ENCODE measurements around the gene DYNC1I1.

DYNC1I1 gene

DNA sequence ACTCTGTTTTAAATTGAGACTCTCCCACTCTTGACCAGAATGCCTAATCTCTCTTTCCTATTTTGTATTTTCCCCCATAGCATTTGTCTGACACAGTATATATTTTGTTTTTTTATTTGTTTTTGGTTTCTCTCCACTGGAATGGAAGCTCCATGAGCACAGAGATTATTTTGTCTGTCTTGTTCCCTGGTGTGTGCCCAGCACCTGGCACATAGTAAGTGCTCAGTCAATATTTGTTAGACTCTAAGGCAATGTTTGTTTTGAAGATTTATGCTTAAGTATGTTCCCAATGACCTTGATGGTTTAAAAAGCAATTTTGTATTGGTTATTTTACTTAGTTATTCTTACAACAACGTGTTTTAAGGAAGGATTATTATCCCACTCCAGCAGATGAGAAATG lies 201.8 kb downstream of the DYNC1I1 start:
- no peak for DNase-seq

DNA sequence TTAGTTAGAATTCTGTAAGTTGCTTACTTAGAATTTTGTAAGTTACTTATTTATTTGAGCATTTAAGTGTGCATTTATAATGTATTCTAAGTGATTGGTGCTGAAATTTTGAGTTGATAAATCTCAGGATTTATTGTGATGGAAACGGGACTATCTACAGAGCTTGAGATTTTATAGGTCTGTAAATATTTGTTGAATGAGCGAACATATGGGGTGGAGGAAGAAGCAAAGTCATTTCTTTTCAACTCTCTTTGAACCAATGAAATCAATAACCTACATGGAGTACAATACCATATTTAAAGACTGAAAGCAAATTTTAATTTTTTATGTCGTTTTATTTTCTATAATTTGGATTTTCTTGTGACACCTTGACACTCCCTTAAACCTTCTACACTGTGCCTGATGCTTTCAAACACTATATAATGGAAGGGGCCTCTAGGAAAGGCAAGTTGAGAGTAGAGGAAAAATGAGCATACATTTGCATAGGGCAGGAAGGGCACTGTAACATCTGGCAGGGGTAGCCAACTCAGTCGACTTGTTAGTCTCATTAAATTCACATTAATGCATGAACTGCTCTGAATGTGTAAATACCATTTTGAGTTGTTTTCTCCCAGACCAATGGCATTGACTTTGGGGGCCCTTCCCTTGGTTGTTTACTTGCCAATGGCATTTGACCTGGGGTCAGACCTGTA lies 204.2 kb downstream of the DYNC1I1 start:
- DNase-seq, result no peak

DNA sequence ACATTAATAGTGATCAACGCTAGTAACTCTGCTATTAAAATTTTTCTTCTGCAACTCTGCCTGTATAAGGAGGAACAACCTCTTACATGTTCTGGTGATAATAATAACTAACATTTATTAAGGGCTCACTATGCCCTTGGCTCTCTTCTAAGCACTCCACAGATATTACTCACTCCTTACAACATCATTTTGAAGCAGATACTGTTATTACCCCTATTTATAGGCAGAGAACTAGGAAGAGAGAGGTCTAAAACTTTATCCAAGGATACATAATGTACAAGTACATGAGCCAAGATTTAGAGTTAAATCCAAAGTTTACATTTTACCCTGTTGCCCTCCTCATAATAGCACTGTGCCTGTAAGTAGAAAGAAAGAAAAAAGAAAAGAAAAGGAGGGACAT lies 205.6 kb downstream of the DYNC1I1 start:
- DNase-seq, result no peak

- no peak for DNase-seq
These were observed 207.8 kb downstream of the DYNC1I1 start for GRCh38 chr7:95980167-95980566.

- DNase-seq, result no peak
These were observed 208.4 kb downstream of the DYNC1I1 start for GRCh38 chr7:95980706-95981105.

DNA sequence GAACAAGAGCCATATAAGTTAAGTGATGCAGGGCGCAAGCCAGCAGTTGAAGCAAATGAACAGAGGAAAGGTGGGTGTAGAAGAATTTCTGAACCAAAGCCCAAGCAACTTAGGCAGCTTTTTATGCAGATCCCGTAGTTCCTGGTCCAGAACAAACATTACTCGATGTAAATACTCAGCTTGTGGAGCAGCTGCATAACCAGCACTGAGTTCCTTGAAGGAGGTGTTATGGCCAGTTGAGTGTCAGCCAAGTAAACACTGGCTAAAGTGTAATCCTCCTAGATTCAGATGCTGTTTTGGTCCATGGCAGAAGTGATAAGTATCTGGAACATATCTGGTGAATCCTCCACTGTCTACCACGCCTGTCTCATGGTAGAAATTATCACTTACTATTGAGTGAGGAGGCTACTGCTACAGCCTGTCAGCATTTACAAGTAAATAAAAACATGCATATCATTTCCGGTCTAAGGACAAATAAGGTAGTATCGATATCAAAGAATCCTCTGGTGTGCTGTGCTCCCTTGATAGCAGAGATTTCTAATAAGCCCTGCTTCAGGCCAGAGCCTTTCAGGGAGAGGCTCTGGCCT lies 213.9 kb downstream of the DYNC1I1 start:
- no peak for DNase-seq

DNA sequence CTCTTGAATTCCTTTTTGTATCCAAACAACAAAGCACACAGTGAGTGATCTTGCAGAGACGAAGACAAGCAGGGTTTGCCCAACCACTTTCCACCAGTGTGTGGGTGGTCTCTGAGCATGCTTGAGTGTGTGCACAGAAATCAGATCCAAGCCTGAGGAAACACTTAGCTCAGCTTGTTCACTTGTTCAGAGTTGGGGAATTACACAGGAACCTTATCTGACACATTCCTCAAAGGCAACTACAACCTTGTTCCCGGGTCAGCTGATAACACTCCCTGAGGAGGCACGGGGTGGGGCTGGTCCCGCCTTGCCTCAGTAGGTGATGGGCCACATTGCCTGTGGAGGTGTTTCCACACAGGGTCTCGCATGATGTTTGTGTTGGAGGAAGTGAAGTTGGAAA lies 216.9 kb downstream of the DYNC1I1 start:
- DNase-seq, result no peak

DNA sequence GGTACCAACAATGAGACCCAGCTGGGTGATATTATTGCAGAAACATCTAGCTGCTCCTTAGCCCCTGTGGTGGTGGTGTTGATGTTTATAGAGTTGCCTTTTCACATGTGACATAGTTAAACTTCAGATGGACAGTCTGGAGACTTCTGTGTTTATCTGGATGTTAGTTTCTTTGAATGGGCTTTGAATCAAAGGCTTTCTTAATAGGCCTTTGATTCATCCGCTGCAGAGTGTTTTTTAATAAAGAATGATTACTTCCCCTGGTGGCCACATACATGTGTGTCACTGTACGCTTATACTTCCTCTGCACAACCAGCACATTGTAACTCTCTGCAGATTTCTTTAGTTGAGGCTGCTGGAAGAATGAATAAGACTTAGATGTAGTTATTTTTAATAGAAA lies 221.0 kb downstream of the DYNC1I1 start:
- DNase-seq, result no peak

DNA sequence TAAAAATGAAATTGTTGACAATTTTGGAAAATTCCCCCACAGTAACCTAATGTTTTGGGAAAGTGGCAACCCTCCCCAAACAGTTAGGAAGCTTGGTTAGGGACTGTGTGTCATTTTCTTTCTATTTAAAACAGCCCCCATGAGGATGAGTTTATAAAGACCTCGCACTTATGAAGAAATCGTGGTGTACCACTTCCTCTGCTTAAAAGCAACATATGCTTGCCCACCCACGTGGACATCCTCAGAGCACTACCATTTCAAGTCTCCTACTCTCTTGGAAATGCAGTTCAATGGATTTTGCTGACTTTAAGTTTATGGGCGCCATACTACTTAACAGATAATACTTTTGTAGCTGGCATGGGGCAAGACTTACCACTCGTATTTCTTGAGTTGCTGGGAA lies 223.8 kb downstream of the DYNC1I1 start:
- no peak for DNase-seq

GRCh38 chr7:95996886-95997285 lies 224.5 kb downstream of the DYNC1I1 start:
- DNase-seq, result no peak

GRCh38 chr7:95997632-95998031 lies 225.3 kb downstream of the DYNC1I1 start:
- no peak for DNase-seq

GRCh38 chr7:95999481-95999880 lies 227.1 kb downstream of the DYNC1I1 start:
- DNase-seq, result no peak

- DNase-seq, result no peak
These were observed 232.2 kb downstream of the DYNC1I1 start for GRCh38 chr7:96004578-96004977.

DNA sequence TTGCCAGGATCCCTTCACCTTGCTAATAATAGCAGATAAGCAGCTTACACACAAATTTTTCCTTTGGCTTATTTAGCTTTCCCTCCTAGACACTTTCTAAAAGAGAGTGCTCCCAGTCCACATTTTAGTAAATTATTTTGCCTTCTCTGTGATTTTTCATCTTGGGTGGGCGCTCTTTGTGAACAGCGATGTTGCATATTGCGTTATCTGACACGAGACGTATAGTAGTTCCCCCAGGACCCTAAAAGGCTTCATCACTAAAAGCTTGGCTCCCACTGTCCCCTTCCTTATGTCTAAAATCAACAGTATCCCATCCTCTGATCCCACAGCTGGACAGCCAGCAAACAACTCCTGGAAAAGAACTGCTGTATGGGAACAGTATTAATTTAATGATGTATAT lies 232.9 kb downstream of the DYNC1I1 start:
- no peak for DNase-seq

DNA sequence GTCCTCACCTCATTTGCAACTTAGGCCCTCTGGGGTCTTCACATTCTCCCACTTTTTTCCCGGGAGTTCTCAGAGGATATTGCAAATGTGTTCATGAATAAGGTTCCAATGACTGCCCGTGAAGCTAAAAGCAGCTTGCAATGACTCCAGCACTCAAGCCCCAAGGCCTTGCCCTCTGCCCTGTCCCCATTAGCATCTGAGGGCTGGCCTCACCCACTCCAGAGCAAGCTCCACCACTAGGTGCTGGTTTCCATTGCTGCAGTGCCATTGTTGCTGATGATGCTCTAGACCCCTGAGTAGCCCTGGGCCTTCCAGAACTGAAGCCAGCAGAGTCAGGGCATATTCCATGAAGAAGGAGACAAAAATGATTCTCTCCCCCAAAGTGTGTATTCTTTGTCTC lies 236.8 kb downstream of the DYNC1I1 start:
- DNase-seq, result no peak

- no peak for DNase-seq
These were observed 241.5 kb downstream of the DYNC1I1 start for GRCh38 chr7:96013836-96014235.

- no peak for DNase-seq
These were observed 242.3 kb downstream of the DYNC1I1 start for GRCh38 chr7:96014617-96015016.

- DNase-seq, result no peak
These were observed 243.8 kb downstream of the DYNC1I1 start for GRCh38 chr7:96016056-96016586.

GRCh38 chr7:96016735-96017134 lies 244.4 kb downstream of the DYNC1I1 start:
- DNase-seq, result no peak

- DNase-seq, result no peak
These were observed 245.5 kb downstream of the DYNC1I1 start for GRCh38 chr7:96017877-96018276.

DNA sequence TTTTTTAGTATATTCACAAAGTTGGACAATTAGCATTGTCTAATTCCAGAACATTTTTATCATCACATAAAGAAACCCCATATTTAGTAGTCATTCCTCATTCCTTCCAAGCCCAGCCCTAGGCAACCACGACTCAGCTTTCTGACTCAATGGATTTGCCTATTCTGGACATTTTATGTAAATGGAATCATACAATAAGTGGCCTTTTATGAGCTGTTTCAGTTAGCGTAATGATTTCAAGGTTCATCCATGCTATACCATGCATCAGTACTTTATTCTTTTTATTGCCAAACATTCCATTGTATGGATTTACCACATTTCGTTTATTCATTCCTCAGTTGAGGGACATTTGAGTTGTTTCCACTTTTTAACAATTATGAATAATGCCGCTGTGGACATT lies 249.2 kb downstream of the DYNC1I1 start:
- DNase-seq, result no peak

- no peak for DNase-seq
These were observed 251.0 kb downstream of the DYNC1I1 start for GRCh38 chr7:96023387-96023786.

DNA sequence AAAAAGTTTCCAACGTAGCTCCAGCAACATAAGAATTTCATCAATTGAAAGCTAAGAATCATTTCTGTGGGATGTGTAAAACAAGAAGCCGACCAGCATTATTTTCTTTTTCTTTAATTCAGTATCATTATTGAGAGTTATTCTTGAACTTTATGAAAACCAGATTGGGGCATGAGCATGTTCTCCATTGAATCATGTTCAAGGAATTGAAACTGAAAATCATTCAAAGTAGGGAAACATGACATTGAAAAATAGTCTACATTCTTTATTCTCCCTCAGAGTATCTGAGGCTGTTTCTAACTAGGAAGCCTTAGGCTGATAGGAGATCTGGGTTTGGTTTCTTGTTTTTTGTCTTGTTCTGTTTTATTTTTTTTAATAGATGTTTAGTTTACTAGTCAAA lies 253.7 kb downstream of the DYNC1I1 start:
- no peak for DNase-seq

DNA sequence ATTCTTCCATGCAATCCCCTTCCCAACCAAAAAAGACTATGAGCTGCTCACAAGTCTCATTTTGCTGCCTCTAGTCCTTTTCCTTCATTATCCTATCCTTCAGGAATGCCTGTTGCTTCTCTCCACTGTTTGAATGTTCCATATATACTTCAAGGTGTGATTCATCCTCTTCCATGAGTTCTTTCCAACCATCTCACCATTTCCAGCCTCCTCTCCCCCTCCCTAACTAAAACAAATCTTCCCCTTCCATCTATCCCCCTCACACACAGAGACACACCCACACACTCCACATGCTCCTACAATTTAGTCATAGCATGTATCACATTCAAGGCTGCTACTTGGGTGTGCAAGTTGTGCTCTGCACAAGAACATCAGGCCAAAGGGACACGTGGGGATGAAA lies 254.3 kb downstream of the DYNC1I1 start:
- DNase-seq, result no peak

GRCh38 chr7:96028729-96029128 lies 256.4 kb downstream of the DYNC1I1 start:
- no peak for DNase-seq

Measured in CD4-positive, alpha-beta T cell treated with Interferon alpha-2 for 1 hour (primary cell).